ENCODE data around the gene PRKACG. TPM values are rescaled to one million over a fixed set of nuclear protein-coding genes. Genes with fewer than 3 reads are reported as not detected.

PRKACG gene
- total and polyA plus RNA-seq, 2 experiments from 2014 or later: not detected

DNA sequence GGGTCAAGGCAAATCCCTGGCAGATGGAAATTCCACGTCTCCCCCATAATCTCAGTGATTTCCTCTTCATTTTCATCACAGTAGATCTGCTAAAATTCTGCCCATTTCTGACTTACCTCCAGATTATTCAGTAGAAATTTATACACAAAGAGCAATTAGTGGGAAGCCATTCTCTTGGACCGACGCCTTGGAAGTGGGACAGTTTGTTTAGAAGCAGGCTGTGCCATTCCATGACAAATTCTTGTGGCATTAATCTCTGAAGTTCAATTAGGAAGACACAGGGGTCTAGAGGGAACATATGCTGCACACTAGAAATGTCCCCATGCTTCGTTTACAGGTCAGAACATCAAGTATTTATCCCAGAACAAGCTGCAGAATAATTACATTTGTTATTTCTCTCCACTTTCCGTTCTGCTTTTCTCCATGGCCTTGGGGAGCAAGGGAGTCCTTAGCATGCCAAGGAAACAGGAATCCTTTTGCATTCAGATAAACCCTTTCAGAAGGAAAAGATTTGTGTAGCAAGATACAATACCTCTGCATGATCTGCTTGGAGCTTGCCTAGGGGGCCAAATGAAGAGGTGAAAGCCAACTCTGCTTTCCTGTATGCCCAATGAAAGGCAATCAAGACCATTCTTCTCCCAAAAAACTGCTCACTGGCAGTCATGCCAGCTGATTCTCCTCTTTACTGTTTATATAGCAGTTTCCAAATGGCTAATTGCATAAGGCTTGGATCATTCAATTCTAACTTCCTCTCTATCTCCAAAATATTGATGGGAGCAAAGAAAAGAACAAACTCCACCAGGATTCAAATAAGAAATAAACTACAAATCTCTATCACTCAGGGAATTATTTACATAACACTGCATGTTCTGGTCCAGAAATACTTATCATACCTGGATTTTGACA, 2.5 kb upstream of the PRKACG start:
- Histone ChIP-seq H3K4me2 (ENCODE audit: unreplicated experiment) (no peak overlapping the region), H4K20me1 (ENCODE audit: insufficient read depth) (no peaks in the 10 kb centered on the region), H3K79me2 (ENCODE audit: insufficient read depth) (no peaks in the 10 kb centered on the region), H3F3A (ENCODE audit: insufficient read depth) (no peaks in the 10 kb centered on the region), H3K4me1 (ENCODE audit: insufficient read depth) (no peaks in the 10 kb centered on the region), H3K36me3 (ENCODE audit: low read depth) (no peaks in the 10 kb centered on the region), H3K9me2 (ENCODE audit: insufficient read depth) (no peaks in the 10 kb centered on the region), H3K9ac (no peak overlapping the region), H3K27ac (no peak overlapping the region), H3K4me3 (no peak overlapping the region), H3K9me3 (ENCODE audit: low read depth) (no peaks in the 10 kb centered on the region), H2AFZ (no peak overlapping the region), H3K27me3 (replicated peaks; ENCODE audit: insufficient read depth) (no peaks in the 10 kb centered on the region; the same call in none of the 2 replicates)
- TF ChIP-seq EZH2 (IDR thresholded peaks at IDR 0.05; ENCODE audit: insufficient read depth, poor library complexity, severe bottlenecking) (no peak), EZH2phosphoT487 (IDR thresholded peaks at IDR 0.05; ENCODE audit: insufficient read depth, low read depth) (no peak)
- in situ Hi-C loops (cut with MboI): no loop called here
- 23 to 29% methylated on average over 5 of the region's 5 CpGs for WGBS, 2 experiments (ENCODE audit: low coverage in 1 of 2, low lambda C conversion rate in 2 of 2, missing lambda C conversion rate in 2 of 2)
- no peak for DNase-seq

DNA sequence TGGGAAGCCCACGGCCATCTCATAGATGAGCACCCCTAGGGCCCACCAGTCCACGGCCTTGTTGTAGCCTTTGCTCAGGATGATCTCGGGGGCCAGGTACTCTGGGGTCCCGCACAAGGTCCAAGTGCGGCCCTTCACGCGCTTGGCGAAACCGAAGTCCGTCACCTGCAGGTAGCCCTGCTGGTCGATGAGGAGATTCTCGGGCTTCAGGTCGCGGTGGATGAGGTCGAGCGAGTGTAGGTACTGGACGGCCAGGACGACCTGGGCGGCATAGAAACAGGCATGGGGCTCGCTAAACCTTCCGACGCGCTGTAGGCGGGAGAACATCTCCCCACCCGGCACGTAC, 558 bp downstream of the PRKACG start:
- Histone ChIP-seq H3K36me3 (ENCODE audit: low read depth) (no peaks in the 10 kb centered on the region), H3K9ac (no peak overlapping the region), H3K9me2 (ENCODE audit: insufficient read depth) (no peaks in the 10 kb centered on the region), H3K4me2 (ENCODE audit: unreplicated experiment) (no peak overlapping the region), H3K27ac (no peak overlapping the region), H3K79me2 (ENCODE audit: insufficient read depth) (no peaks in the 10 kb centered on the region), H3K4me3 (no peak overlapping the region), H3K4me1 (ENCODE audit: insufficient read depth) (no peaks in the 10 kb centered on the region), H3K27me3 (replicated peaks; ENCODE audit: insufficient read depth) (no peaks in the 10 kb centered on the region; the same call in none of the 2 replicates), H2AFZ (no peak overlapping the region), H4K20me1 (ENCODE audit: insufficient read depth) (no peaks in the 10 kb centered on the region), H3F3A (ENCODE audit: insufficient read depth) (no peaks in the 10 kb centered on the region), H3K9me3 (ENCODE audit: low read depth) (no peaks in the 10 kb centered on the region)
- TF ChIP-seq EZH2phosphoT487 (IDR thresholded peaks at IDR 0.05; ENCODE audit: insufficient read depth, low read depth) (no peak), EZH2 (IDR thresholded peaks at IDR 0.05; ENCODE audit: insufficient read depth, poor library complexity, severe bottlenecking) (no peak)
- no peak for DNase-seq
- in situ Hi-C loops (cut with MboI): no loop called here
- 86 to 90% methylated on average over 25 to 26 of the region's 26 CpGs for WGBS, 2 experiments (ENCODE audit: low coverage in 1 of 2, low lambda C conversion rate in 2 of 2, missing lambda C conversion rate in 2 of 2)

GRCh38 chr9:69012696-69013381, 1.1 kb downstream of the PRKACG start:
- Histone ChIP-seq H3F3A (ENCODE audit: insufficient read depth) (no peaks in the 10 kb centered on the region), H3K4me2 (ENCODE audit: unreplicated experiment) (no peak overlapping the region), H3K27ac (no peak overlapping the region), H4K20me1 (ENCODE audit: insufficient read depth) (no peaks in the 10 kb centered on the region), H3K79me2 (ENCODE audit: insufficient read depth) (no peaks in the 10 kb centered on the region), H3K4me3 (no peak overlapping the region), H3K27me3 (replicated peaks; ENCODE audit: insufficient read depth) (no peaks in the 10 kb centered on the region; the same call in none of the 2 replicates), H2AFZ (no peak overlapping the region), H3K4me1 (ENCODE audit: insufficient read depth) (no peaks in the 10 kb centered on the region), H3K9me3 (ENCODE audit: low read depth) (no peaks in the 10 kb centered on the region), H3K36me3 (ENCODE audit: low read depth) (no peaks in the 10 kb centered on the region), H3K9ac (no peak overlapping the region), H3K9me2 (ENCODE audit: insufficient read depth) (no peaks in the 10 kb centered on the region)
- in situ Hi-C loops (cut with MboI): no loop called here
- 64 to 66% methylated on average over 18 of the region's 18 CpGs for WGBS, 2 experiments (ENCODE audit: low coverage in 1 of 2, low lambda C conversion rate in 2 of 2, missing lambda C conversion rate in 2 of 2)
- DNase-seq: no peak
- TF ChIP-seq EZH2 (IDR thresholded peaks at IDR 0.05; ENCODE audit: insufficient read depth, poor library complexity, severe bottlenecking) (no peak), EZH2phosphoT487 (IDR thresholded peaks at IDR 0.05; ENCODE audit: insufficient read depth, low read depth) (no peak)

DNA sequence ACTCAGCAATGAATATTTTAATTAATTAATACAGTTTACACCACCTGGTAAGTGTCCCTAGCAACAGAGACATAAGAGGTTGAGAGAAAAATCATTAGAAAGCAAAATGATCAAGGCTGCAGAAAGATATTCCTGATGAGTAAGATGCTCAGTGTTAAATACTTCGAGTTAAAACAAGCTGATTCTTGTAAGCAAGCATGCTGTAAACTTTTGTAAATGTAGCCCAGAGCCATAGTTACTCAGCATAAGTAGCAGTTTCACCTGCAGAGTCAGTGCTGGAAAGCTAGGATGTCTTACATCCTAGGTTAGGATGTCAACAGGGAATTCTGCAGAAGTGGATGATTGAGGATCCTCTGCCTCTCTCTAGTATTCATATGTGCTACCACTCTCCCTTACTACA, 4.2 kb downstream of the PRKACG start:
- TF ChIP-seq EZH2phosphoT487 (IDR thresholded peaks at IDR 0.05; ENCODE audit: insufficient read depth, low read depth): no peak
- TF ChIP-seq EZH2 (IDR thresholded peaks at IDR 0.05; ENCODE audit: insufficient read depth, poor library complexity, severe bottlenecking): no peak
- Histone ChIP-seq H3K27ac (no peak overlapping the region), H3K36me3 (ENCODE audit: low read depth) (no peaks in the 10 kb centered on the region), H3K9me2 (ENCODE audit: insufficient read depth) (no peaks in the 10 kb centered on the region), H2AFZ (no peak overlapping the region), H3K4me3 (no peak overlapping the region), H3K4me2 (ENCODE audit: unreplicated experiment) (no peak overlapping the region), H4K20me1 (ENCODE audit: insufficient read depth) (no peaks in the 10 kb centered on the region), H3F3A (ENCODE audit: insufficient read depth) (no peaks in the 10 kb centered on the region), H3K27me3 (replicated peaks; ENCODE audit: insufficient read depth) (no peaks in the 10 kb centered on the region; the same call in none of the 2 replicates), H3K4me1 (ENCODE audit: insufficient read depth) (no peaks in the 10 kb centered on the region), H3K9ac (no peak overlapping the region), H3K9me3 (ENCODE audit: low read depth) (no peaks in the 10 kb centered on the region), H3K79me2 (ENCODE audit: insufficient read depth) (no peaks in the 10 kb centered on the region)
- WGBS, 2 experiments (ENCODE audit: low coverage in 1 of 2, low lambda C conversion rate in 2 of 2, missing lambda C conversion rate in 2 of 2): 6 to 13% methylated on average over 1 of the region's 1 CpG
- in situ Hi-C loops (cut with MboI): no loop called here
- no peak for DNase-seq
